ENCODE results near the gene ACAP1.
"Not testable (repeated sequence)": the region's sequence is repeated elsewhere in the genome, so short reads cannot be mapped to it uniquely, and the experiment has no call there.

Gene ACAP1

DNA sequence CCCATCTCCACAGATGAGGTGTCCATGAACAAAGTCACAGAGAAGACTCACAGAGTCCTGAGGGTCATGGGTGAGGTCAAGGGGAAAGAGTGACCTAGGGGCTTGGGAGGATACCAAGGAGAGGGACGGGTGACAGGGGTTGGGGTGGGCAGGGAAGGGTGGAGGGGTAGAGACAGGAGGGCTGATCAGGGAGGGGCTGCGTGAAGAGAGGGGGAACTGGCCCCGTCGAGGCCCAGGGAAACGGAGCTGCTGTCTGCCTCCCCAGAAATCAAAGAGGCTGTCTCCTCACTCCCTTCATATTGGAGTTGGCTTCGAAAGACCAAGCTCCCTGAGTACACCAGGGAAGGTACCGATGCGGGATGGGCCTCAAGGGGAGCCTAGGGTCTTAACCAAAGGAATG is 19.2 kb downstream of the ACAP1 start:
- DNase-seq: no peak

GRCh38 chr17:7356072-7356549 is 19.8 kb downstream of the ACAP1 start:
- peak; percentile 77 for DNase-seq

- DNase-seq: no peak
Measured at GRCh38 chr17:7356756-7357155, 20.4 kb downstream of the ACAP1 start.

- DNase-seq: no peak
Measured at GRCh38 chr17:7357381-7357780, 21.1 kb downstream of the ACAP1 start.

- DNase-seq: no peak
Measured at GRCh38 chr17:7361906-7362305, 25.6 kb downstream of the ACAP1 start.

- DNase-seq: no peak
Measured at GRCh38 chr17:7363311-7363710, 27.0 kb downstream of the ACAP1 start.

- not testable (repeated sequence) for DNase-seq
Measured at GRCh38 chr17:7365963-7366362, 29.6 kb downstream of the ACAP1 start.

GRCh38 chr17:7367083-7367482 is 30.8 kb downstream of the ACAP1 start:
- no peak for DNase-seq

GRCh38 chr17:7367918-7368598 is 31.7 kb downstream of the ACAP1 start:
- no peak for DNase-seq

DNA sequence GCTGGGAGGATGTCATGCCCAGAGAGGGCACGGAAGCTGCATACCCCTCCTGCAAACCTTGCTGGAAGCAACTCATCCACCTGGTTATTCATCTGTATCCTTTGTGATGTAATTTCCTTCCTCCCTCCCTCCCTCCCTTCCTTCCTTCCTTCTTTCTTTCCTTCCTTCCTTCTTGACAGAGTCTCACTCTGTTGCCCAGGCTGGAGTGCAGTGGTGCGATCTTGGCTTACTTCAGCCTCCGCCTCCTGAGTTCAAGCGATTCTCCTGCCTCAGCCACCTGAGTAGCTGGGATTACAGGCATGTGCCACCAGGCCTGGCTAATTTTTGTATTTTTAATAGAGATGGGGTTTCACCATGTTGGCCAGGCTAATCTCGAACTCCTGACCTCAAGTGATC is 32.3 kb downstream of the ACAP1 start:
- DNase-seq: not testable (repeated sequence)

DNA sequence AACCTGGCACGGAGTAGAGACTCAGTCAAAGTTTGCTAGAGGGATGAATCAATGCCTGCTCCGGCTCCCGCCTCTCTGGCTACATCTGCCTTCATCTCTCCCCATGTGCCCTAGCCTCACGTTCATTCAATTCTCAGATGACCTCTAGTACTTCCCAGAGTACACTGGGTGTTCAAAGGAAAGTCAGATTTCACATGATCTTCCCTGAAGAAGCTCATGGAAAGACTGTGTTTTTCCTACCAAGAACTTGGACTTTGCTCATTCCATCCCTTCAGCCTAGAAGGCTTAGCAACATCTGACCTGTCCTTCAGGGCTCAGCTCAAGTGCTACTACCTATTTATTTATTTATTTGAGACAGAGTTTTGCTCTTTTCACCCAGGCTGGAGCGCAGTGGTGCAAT is 33.5 kb downstream of the ACAP1 start:
- DNase-seq: no peak

- DNase-seq: no peak
Measured at GRCh38 chr17:7370853-7371252, 34.5 kb downstream of the ACAP1 start.

- DNase-seq: no peak
Measured at GRCh38 chr17:7374353-7374752, 38.0 kb downstream of the ACAP1 start.

DNA sequence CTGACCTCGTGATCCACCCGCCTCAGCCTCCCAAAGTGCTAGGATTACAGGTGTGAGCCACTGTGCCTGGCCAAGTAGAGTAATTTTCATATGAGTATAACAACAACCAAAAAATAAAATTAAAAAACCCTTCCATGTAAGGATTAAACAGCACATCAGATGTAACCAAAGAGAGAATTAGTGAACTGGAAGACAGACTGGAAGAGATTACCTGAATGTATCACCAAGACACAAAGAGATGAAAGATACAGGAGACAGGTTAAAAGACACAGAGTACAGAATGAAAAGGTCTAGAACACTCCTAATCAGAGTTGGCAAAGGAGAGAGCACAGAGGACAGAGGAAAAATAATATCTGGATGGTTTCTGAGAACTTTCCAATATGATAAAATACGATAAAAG is 42.8 kb downstream of the ACAP1 start:
- no peak for DNase-seq

DNA sequence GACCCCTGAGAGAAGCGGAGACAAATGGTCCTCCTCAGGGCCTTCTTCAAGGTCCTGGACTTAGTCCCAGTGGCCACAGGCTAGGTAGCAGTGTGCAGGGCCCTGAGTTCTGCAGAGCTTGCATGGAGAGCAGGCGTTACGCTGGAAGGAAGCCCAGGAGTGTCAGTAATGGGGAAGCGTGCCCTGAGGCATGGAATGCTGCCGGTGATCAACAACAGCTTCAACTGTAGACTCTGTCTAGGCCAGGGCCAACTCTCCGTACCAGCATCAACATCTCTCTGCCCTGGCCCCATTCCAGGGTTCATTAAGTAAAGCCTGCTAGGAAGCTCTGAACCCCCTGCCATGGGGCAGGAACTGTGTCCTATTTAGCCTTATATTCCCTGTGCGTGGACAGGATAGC is 44.0 kb downstream of the ACAP1 start:
- DNase-seq: no peak

DNA sequence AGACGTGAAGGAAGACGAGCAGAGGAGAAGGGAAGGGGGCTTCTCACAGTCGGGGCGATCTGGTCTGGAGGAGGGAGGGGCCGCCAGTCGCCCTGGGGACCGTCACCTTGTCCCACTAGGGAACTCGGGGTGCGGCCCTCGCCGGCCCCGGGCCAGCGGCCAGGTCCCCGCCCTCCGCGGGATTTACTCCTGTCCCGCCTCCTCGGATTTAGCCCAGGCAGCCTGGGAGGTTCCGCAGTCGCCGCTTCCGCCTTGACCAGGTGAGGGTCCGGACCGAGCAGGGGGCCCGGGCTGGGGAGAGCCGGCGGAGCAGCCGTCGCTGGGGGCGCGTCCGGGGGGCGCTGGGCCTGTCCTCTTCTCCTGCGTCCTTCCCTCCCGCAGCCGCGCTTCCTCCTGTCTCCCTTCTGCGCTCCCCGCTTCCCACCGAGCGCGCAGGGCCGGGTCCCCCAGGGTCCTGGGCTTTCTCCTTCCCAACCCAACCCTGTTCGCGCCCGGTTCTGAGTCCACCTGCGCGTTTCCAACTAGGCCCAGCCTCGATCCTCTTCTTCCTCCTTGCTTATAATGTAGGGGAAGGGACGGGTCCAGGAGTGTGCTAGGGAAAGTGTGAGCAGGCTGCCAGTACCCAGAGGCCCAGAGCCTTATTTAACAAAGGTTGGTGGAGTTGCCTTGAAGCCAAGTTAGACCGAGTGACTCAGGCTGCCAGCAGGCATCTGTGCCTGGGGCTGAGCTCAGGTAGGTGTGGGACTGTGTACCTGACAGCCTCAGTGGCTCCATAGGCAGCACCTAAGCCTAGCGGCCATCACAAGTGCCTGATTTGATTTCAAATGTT is 44.7 kb downstream of the ACAP1 start, which contains the start of gene TNK1:
Gene TNK1 (plus strand): TSS at position 235 of the 829 bp plus-strand sequence. CDS start 1,838 bp downstream, outside the sequence.
- no peak for DNase-seq

DNA sequence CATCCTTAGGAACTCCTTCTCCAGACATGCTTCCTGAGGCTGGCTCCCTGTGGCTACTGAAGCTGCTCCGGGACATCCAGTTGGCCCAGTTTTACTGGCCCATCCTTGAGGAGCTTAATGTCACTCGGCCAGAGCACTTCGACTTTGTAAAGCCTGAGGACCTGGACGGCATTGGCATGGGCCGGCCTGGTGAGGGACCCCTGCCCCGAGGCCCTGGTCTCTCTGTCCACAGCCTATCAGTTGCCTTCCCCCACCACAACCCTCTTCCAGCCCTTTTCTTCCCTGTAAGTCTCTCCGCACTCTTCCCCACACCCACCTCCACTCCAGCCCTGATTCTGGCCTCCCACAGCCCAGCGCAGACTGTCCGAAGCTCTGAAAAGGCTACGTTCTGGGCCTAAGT is 46.6 kb downstream of the ACAP1 start:
- no peak for DNase-seq

DNA sequence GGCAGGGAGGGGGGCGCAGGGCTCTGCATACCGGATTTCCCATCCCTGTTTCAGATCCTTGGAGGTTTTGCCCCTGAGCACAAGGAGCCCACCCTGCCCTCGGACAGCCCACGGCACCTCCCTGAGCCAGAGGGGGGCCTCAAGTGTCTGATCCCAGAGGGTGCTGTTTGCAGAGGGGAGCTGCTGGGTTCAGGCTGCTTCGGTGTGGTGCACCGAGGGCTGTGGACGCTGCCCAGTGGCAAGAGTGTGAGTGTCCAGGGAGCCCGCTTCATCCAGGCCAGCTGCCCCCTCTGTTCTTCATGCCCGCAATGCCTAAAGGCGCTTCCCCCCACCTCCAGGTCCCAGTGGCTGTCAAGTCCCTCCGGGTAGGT is 47.0 kb downstream of the ACAP1 start:
- no peak for DNase-seq

DNA sequence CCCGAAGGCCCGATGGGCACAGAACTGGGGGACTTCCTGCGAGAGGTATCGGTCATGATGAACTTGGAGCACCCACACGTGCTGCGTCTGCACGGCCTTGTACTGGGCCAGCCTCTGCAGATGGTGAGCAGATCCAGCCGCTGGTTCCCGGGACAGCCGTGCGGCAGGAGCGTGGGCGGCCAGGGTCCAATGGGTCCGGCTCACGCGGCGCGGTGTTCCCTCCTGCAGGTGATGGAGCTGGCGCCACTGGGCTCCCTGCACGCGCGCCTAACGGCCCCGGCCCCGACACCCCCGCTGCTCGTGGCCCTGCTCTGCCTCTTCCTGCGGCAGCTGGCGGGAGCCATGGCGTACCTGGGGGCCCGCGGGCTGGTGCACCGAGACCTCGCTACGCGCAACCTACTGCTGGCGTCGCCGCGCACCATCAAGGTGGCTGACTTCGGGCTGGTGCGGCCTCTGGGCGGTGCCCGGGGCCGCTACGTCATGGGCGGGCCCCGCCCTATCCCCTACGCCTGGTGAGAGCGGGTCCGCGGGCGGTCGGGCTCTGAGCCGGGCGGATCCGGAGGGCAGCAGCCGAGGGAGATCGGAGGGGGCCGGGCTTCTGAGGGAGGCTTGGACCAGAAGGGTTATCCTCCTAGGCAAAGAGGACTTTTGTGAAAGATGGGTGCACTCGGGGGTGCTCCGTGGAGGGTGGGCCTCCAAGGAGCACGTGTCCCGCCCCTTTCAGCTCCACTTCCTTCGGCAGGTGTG is 47.6 kb downstream of the ACAP1 start:
- peak; percentile 77 for DNase-seq

DNA sequence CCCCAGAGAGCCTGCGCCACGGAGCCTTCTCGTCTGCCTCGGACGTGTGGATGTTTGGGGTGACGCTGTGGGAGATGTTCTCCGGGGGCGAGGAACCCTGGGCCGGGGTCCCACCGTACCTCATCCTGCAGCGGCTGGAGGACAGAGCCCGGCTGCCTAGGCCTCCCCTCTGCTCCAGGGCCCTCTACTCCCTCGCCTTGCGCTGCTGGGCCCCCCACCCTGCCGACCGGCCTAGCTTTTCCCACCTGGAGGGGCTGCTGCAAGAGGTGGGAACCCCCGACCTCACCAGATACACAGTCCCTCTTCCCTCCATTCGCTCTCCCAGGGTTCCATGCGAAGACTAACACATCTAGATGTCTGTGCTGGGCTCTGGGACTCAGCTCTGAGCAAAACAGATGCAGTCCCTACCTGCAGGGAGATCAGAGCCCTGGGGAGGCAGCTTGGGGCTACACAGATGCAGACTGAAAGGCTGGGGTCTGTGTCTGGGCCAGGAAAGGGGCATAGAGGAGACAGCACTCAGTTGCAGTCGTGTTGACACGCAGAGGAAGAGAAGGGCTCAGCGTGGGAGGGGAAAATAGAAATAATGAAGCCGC is 48.3 kb downstream of the ACAP1 start:
- no peak for DNase-seq

GRCh38 chr17:7388856-7389255 is 52.5 kb downstream of the ACAP1 start:
- DNase-seq: no peak

DNA sequence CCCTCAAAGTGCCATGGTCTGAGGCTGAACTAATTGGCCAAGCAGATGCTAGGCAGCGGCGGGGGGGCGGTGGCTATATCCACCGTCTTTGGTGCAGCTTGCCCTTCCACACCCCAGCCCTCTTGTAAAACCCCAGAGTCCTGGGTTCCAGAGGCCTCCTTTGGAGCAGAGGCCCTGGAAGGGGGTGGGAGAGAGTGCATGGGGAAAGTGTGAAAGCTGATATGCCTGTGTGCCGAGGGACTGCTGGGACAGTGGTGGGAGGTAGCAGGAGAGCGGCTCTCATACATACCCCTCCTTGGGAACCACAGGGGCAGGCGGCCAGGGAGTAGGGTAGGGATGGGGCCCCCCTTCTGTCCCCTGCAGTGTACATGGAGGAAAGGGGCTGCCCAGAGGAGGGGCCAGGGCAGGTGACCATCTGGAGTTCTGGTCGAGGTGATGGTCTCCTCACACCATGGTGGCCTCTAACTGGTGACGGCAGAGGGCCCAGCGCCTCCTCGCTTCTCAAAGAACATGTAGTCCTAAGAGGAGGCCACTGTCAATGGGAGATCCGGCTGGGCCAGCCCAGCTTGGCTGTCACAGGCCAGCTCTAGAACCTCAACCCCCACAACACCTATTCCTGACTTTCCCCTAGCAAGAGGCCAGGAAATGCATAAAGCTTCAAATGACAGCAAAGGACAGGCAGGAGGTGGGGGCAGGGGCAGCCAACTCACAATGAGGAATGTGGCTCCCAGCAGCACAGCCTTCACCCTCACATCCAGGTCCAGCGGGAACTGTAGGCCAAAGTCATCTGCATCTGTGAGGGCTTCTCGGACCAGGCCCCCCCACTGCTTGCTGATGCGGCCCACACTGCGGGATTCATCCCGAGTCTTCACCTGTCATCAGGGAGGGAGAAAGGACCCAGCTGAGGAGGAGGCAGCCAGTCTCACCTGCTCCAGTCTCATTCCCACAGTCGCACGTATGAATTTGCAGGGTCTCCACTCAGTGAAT is 53.9 kb downstream of the ACAP1 start:
- no peak for DNase-seq
